Ramos (cell line): ENCODE results near the gene RHD.
"Not testable (repeated sequence)": the region's sequence is repeated elsewhere in the genome, so short reads cannot be mapped to it uniquely, and the experiment has no call there.

Experiments
- in situ Hi-C: fragments of 300-500 bp; cut with MboI; formaldehyde crosslinking; loops from one replicate; pipeline ENCODE4 v1.14.3; 2022; ENCODE audit warnings: low sequenced_read_pairs; ENCODE audit not compliant: unreplicated experiment

Gene RHD

DNA sequence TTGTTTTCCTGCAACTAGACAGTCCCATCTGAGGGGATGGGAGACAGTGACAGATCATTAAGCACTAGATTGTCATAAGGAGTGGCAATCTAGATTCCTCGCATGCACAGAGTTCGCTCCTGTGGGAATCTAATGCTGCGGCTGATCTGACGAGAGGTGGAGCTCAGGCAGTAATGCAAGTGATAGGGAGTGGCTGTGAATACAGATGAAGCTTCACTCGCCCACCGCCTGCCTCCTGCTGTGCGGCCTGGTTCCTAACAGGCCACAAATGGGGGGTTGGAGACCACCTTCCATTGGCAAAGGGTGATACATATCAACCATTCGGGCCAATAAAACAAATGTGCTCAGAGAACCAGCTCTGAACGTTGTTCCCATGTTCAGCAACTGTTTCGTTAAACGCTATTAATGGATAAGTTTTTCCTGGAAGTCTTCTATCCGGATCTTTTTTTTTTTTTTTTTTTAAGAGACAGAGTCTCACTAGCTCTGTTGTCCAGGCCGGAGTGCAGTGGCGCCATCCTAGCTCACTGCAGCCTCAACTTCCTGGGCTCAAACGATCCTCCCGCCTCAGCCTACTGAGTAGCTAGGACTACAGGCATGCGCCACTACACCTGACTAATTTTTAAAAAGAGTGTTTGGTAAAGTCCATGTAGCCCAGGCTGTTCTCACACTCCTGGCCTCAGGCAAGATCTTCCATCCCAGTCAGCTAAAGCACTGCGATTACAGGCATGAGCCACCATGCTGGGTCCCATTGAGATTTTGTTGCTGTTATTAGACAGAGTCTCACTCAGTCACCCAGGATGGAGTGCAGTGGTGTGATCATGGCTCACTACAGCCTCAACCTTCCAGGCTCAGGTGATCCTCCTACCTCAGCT, 16.4 kb upstream of the RHD start:
- in situ Hi-C loops, result no loop called here

DNA sequence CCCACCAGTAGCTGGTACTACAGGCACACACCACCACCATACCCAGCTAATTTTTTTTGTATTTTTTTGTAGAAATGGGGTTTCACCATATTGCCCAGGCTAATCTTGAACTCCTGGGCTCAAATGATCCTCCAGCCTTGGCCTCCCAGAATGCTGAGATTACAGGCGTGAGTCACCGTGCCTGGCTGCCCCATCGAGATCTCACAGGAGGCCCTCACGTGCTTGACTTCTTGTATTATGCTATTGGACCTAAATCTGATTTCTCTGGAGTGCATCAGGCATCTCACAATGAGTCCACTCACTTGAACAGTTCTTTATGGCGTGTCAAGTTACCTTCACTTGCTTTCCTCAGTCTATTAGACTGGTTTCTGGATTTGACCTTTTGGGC, 15.7 kb upstream of the RHD start:
- in situ Hi-C loops, result no loop called here

DNA sequence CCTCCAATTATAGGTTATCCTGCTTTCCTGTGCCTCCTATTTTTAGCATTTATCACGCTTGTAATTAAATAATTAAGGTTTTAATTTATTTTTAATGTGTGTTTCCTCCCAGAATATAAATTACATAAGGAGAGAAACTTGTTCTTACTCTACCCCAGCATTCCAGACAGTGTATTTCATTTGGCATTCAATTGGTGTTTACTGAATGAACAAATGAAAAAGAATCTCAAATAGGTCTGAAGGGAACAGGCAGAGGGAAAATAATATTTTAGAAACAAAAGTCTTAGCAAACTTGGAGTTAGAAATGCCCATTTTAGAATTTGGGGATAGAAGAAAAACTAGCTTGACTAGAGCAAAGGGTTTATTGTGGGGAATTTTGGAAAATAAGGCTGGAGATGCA, 15.1 kb upstream of the RHD start:
- in situ Hi-C loops, result no loop called here

DNA sequence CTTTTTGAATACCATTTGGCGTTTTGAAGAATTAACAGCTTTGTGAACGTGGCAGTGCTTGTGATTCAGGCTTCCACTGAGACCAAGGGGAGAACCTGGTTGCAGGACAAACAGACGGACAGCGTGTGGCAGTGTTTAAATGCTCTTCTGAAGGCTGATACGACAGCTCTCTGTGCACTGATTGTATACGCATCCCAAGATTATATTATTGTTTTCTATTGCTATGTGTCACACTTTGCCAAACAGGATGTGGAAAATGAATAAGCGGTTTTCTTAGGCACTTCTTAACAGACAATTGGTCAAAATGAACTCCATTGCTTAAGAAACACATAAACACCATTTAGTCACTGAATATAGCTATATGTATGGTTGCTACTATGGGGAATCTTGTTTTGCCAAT, 12.5 kb upstream of the RHD start:
- in situ Hi-C loops, result not testable (repeated sequence)

DNA sequence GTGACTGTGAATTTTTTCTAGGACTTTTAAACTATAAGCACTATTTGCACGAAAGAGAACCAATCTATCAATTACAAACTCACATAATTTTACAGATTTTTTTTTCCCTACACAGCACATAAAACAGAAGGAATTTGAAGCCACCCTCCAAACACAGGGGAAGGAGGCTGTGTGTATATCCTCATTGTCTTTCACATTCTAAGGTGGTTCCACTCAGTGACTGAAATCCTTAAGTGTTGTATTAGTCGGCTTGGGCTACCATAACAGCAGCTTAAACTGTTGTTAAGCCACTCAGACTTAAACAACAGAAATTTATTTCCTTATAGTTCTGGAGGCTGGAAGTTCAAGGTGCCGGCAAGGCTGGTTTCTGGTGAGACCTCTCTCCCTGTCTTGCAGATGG, 12.0 kb upstream of the RHD start:
- in situ Hi-C loops, result not testable (repeated sequence)

DNA sequence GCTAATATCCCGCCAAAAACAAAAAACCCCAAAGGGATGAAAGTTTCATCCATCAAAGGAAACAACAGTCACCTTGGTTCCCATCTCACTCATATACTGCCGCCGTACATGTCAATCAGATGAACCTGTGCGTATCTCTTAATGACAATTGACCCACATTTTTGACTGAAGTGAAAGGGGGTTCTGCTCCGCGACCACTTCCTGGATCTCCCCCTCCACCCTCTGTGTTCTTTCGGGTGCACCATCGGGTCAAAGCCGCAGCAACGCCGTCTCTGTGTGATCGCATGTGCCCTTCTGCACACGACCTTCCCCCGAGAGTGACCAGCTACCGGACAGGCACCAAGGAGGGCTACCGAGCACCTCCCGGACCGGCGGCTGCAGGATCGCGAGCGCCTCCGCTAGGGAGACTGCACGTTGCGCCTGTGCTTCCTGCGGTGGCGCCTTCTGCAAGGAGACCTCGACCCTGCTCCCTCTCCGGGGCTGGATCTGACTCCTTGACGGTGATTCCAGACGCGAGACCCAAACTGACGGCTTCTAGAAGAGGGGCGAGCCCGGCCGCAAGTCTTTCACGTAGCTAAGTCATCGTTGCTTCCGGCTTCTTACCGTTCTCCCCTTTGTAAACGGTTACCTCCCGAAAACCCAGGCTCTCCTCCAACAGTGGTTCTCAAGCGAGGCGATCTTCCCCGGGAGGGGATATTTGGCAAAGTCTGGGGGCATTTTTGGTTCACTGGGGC, 5.6 kb upstream of the RHD start:
- in situ Hi-C loops, result not testable (repeated sequence)

DNA sequence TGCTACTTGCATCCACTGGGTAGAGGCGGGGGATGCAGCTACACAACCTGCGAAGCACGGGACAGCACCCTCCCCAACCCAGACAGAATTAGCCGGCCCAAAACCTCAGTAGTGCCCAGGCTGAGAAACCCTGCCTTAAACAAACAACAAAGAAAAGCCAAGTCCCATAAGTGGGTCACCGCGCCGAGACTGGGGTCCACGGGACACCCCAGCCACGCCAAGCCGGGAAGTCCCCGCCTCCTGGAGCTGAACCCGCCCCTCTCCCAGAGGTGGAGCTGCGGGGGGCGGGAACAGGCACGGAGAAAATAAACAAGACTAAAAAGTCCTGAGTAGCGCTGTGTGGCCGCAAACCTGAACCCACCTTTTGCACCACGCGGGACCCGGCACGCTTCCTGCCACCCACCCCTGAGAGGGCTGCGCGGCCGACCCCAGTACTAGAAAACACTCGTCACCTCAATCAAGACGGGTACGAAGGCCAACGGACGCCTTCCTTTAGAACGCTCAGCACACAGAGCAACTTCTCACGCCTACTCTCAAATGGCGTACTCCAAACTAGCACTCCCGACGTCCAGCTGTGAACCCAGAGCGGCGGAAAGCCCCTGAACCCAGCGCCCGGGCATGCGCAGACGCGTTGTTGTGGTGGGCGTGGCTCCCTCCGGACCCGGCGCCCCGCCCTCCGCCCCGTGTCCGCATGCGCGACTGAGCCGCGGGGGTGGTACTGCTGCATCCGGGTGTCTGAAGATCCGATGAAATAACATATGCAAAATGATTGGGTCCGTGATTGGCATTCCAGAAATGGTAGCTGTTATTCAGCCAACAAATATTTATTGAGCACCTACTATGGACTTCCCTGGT, 4.8 kb upstream of the RHD start:
- in situ Hi-C loops, result not testable (repeated sequence)

DNA sequence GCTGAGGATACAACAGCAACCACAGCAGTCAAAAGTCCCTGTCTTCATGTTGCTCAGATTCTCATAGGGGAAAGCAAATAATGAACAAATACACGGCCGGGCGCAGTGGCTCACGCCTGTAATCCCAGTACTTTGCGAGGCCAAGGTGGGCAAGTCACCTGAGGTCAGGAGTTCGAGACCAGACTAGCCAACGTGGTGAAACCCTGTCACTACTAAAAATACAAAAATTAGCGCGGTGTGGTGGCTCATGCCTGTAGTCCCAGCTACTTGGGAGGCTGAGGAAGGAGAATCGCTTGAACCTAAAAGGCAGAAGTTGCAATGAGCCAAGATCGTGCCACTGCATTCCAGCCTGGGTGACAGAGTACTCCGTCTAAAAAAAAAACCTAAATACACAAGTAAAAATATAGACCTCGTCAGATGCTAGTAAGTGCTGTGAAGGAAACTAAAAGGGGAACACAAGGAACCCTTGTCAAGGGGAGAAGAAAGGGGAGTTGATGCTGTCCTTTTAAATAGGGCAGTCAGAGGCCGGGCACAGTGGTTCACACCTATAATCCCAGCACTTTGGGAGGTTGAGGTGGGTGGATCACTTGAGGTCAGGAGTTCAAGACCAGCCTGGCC, 4.1 kb upstream of the RHD start:
- in situ Hi-C loops, result not testable (repeated sequence)

DNA sequence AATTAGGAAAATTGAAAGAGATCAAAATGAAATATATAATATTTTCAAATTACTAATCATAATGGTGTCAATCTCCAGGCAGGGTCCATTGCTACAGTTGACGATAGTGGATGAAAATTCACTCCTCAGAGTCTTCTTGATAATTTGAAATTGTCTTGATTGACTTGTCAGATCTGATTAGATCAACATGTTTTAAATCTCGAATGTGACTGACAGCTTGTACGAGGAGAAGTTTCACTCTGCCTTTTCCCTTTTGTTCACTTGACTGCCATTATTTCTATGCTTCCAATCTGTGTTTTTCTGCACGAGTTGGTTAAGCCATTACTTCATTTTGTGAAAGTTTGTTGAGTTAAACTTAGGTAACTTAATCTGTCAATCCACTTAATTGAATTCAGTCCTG, 3.3 kb downstream of the RHD start:
- in situ Hi-C loops, result not testable (repeated sequence)

DNA sequence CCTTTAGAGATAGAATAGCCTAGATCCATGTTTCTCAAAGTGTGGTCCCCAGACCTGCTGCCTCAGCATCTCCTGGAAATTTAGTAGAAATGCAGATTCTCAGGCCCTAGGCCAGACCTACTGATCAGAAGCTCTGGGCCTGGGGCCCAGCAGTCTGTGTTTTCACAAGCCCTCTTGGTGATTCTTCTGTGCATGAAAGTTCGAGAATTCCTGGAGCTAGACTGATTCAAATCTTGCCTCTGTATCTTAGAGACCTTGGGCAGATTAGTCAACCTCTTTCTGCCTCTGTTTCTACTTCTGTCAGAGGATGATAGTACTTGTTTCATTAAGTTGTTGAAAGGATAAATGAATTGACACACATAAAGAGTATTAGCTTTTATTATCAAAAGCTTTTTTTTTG, 5.0 kb downstream of the RHD start:
- in situ Hi-C loops, result not testable (repeated sequence)

DNA sequence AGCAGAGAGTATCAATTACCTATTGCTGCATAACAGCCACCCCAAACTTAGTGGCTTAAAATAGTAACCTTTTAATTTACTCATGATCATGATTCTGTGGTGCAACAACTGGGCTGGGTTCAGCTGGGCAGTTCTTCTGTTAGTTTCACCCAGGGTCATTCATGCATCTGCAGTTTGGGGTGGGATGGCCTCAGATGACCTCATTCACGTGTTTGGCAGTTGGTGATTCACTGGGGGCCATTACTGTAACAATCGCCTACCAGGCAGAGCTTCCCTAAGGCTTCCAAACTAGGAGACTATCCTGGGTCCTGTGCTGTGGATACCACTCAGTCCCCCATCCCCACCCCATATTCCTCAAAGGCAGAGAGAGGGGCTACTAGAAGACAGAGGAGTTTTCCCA, 6.0 kb downstream of the RHD start:
- in situ Hi-C loops, result not testable (repeated sequence)

DNA sequence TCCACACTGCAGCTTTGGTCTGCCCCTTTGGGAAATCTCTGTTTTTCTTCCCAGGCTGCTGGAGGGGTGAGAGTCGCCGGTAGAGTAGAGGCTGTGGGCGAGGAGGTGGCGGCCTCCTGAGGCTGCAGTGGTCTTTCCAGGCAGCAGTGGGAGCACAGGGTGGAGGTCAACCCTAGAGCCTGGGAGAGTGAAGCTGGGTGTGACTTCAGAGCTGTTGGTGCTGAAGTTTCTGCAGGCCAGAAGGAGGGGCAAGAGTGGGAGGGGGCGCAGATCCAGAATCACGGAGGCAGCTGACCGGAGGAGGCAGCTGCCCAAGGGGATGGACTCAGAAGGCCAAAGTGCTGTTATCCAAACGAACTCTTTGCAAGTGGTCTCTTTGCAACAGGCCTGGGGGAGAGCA, 6.5 kb downstream of the RHD start:
- in situ Hi-C loops, result not testable (repeated sequence)

DNA sequence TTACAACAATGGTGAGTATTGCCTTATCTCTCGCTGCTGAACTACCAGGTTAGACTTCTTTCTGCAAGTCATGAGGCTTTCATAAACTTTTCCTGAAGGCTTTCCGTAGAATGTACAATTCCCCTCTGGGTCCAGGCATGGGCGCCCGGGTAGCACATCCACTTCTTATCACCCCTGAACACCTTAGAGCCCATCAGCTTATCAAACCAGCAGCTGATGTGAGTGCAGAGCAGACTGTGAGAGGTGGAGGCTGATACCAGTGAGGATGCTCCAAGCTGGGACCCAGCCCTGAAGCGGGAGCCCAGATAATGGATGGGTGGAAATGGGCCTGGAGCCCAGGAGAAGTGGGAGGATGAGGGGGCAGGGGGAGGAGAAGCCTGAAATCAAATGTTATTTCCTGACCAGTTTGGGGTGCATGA, 7.4 kb downstream of the RHD start:
- in situ Hi-C loops, result loop anchor here (10.0 kb wide), 1 partner anchor 515 kb away; no protein-coding TSS in a partner anchor

DNA sequence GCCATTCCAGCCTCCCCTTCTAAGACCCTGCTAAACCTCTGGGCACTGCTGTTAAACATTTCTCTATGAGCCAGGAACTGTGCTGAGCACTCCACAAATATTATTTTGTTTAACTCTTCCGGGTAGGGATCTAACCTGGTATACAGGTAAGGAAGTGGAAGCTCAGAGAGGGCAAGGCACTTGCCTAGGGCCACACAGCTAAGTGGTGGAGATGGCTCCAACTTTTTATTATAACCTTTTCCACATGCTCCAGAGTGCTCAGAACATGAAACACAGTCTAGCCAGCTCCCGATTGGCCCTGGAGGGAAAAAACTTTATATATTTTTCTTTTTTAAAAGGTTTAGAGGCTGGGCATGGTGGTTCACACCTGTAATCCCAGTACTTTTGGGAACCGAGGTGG, 13.6 kb downstream of the RHD start:
- in situ Hi-C loops, result loop anchor here (10.0 kb wide), 1 partner anchor 509 kb away; no protein-coding TSS in a partner anchor

DNA sequence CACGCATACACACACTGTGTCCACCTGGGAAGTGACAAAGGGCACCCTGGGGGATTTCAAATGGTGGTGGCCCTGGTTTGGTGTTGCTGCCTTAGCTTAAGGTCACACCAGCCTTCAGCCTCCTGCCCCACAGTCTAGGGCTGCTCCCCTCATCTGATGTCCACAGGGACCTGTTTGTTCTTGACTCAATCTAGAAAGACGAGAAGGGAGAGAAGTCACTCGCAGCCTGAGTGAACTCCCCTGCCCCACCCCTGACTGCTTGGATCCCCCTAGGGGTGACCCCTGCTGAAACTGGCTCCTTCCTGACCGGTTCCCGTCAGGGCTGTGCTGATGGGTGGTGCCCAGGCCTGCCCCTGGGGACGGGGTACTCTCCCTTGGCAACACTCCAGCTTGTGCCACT, 14.9 kb downstream of the RHD start:
- in situ Hi-C loops, result loop anchor here (10.0 kb wide), 1 partner anchor 508 kb away; no protein-coding TSS in a partner anchor

DNA sequence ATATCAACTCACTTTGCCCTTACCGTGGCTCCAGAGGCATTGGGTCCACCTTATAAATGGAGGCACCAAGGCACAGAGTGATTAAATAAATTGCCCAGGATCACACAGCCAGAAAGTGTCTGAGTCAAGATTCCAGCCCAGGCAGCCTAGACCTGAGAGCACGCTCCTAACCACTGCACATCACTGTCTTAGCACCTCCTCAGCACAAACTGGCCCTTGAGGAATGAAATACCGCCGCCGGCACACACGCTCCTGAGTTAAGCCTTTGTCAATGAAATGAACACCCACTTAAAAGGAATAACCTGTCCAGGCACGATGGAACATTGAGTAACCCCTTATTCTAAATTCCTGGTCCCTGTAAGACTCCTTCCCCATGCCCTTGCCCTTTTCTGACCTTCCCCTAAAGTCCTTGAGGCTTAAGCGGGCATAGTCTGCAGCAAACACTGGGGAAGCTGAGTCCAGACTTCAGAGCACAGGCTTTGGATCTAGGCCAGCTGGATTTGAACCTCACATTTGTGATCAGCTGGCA, 16.3 kb downstream of the RHD start:
- in situ Hi-C loops, result loop anchor here (10.0 kb wide), 1 partner anchor 506 kb away; no protein-coding TSS in a partner anchor

DNA sequence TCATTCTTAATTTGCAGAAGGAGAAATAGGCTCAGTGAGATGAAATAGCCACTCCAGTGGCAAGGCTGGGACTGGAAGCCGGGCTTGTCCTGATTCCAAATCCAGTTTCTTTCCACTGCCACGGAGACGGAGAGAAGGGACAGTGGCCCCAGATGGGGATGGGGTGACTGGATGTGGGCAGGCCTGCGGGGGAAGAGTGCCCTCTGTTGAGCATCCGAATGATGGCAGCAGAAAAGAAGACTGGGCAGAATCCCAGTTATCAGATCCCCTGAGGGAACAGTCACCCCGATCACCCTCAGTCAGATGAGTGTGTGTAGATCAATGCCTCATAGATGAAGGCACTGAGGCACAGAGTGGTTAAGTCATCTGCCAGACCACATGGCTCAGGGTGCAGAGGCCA, 17.7 kb downstream of the RHD start:
- in situ Hi-C loops, result not testable (repeated sequence)

DNA sequence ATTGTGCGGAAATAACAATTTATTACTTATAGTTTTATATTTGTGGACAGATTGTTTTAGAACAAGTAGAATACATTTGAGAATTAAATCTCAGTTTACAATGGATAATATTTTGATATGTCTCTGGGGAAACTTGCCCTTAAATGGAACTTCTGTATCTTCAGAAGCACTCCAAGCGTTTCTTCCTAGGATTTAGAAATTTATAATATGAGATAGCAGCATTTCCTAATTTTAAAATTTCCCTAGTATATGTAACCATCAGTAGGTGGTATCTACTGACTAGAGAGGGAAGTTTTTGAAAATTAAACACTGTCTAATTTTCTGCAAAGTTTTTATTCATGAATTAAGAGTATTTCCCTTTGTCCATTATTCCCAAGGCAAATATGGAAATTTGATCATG, 21.1 kb downstream of the RHD start:
- in situ Hi-C loops, result not testable (repeated sequence)

DNA sequence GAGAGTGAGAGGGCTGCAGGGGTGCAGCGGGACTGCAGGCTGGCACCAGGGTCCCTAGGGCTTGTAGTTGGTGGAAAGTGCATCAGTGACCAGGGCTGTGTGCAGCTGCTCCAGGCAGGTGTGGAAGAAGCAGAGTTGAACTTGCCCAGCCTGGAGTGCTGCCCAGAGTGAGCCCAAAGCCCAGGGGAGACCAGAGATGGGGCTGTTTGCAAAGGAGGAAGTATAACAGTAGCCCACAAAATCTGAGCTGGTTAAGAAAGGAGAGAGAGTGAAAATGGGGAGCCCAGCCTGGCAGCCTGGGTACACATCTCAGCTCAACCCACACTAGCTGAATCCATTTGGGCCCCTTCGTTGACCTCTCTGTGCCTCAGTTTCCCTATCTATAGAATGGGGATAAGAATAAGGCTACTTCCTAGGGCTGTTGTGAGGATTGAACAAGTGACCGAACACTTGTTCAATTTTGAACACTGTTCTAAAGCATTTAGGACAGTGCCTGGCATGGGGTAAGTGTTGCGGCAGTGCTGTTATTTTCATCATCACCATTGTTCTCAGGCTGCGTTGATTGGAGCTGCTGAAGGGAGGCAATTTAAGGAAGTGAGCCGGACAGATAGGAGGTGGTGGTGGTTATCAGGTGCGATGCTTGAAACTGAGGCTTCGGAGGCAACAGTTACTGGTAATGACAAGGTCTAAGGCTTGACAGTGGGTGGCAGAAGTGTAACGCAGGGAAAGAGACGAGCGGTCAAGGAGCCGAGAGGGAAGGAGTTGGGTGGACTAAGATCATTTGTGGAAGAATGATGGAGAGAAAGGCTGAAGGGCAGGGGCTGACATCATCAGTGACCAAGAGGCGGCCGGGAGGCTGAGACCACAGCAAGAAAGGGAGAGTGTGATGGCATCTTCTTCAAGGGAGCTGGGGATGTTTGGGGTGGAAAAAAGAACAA, 22.8 kb downstream of the RHD start:
- in situ Hi-C loops, result not testable (repeated sequence)
